ENCODE data around the gene ABCB9.

GRCh38 chr12:122939125-122939524 lies 27.1 kb downstream of the ABCB9 start:
- TF ChIP-seq CTCF (IDR thresholded peaks at IDR 0.05) (no peak), ZFX (IDR thresholded peaks at IDR 0.05; ENCODE audit: borderline replicate concordance) (no peak)
